Measurements from ENCODE around the gene INPP5D.

The INPP5D gene

GRCh38 chr2:233250568-233250967 lies 190.4 kb downstream of the INPP5D start:
- DNase-seq (ENCODE audit: low read depth in 1 of 2, low spot score in 1 of 2), result no peak
- Histone ChIP-seq H3K27ac (replicated peaks) (peak overlapping the region; percentile 78), H3K27me3 (ENCODE audit: insufficient read depth, poor library complexity, severe bottlenecking) (no peaks in the 10 kb centered on the region), H3K4me3 (replicated peaks; ENCODE audit: insufficient read depth, low read length) (no peak overlapping the region)
- TF ChIP-seq SPI1 (IDR thresholded peaks at IDR 0.05; ENCODE audit: borderline replicate concordance, low read depth) (no peak), CTCF (IDR thresholded peaks at IDR 0.05; ENCODE audit: insufficient read depth, low read length) (no peak), REST (IDR thresholded peaks at IDR 0.05; ENCODE audit: insufficient replicate concordance, low read depth) (no peak), POLR2AphosphoS5 (IDR thresholded peaks at IDR 0.05; ENCODE audit: low read depth) (no peak), GABPA (IDR thresholded peaks at IDR 0.05; ENCODE audit: low read depth) (no peak)

GRCh38 chr2:233250985-233251305 lies 190.8 kb downstream of the INPP5D start:
- Histone ChIP-seq H3K27me3 (ENCODE audit: insufficient read depth, poor library complexity, severe bottlenecking) (no peaks in the 10 kb centered on the region), H3K27ac (replicated peaks) (peak overlapping the region; percentile 78), H3K4me3 (replicated peaks; ENCODE audit: insufficient read depth, low read length) (no peak overlapping the region)
- TF ChIP-seq REST (IDR thresholded peaks at IDR 0.05; ENCODE audit: insufficient replicate concordance, low read depth), result no peak
- no peak for TF ChIP-seq SPI1 (IDR thresholded peaks at IDR 0.05; ENCODE audit: borderline replicate concordance, low read depth)
- TF ChIP-seq GABPA (IDR thresholded peaks at IDR 0.05; ENCODE audit: low read depth), result no peak
- TF ChIP-seq POLR2AphosphoS5 (IDR thresholded peaks at IDR 0.05; ENCODE audit: low read depth), result no peak
- TF ChIP-seq CTCF (IDR thresholded peaks at IDR 0.05; ENCODE audit: insufficient read depth, low read length), result no peak
- DNase-seq (ENCODE audit: low read depth in 1 of 2, low spot score in 1 of 2), result no peak

GRCh38 chr2:233251306-233252116 lies 191.4 kb downstream of the INPP5D start, which contains the start of gene ATG16L1:
Gene ATG16L1 (plus strand): TSS chr2:233251673. CDS start chr2:233251828, 155 bp downstream.
- peak; percentile 22 for TF ChIP-seq REST (IDR thresholded peaks at IDR 0.05; ENCODE audit: insufficient replicate concordance, low read depth)
- peak; percentile 93 for TF ChIP-seq GABPA (IDR thresholded peaks at IDR 0.05; ENCODE audit: low read depth)
- peak; percentile 82 for TF ChIP-seq CTCF (IDR thresholded peaks at IDR 0.05; ENCODE audit: insufficient read depth, low read length)
- TF ChIP-seq POLR2AphosphoS5 (IDR thresholded peaks at IDR 0.05; ENCODE audit: low read depth), result peak; percentile 60; the same call in 1 of the 2 replicates
- no peak for TF ChIP-seq SPI1 (IDR thresholded peaks at IDR 0.05; ENCODE audit: borderline replicate concordance, low read depth)
- DNase-seq (ENCODE audit: low read depth in 1 of 2, low spot score in 1 of 2), result peak; percentile 95 to 96
- peak within 1 kb of the TSS; percentile 97 for H3K4me3 ChIP-seq (replicated peaks; ENCODE audit: insufficient read depth, low read length)
- no peaks in the 10 kb centered on the region for H3K27me3 ChIP-seq (ENCODE audit: insufficient read depth, poor library complexity, severe bottlenecking)
- peak within 1 kb of the TSS; percentile 78 for H3K27ac ChIP-seq (replicated peaks)

Measured in HL-60 (cell line).